WI38 (cell line): Measurements from ENCODE around the gene TRABD2B.

Experiments
- H3K4me3 ChIP-seq: 2 replicates; pipeline ENCODE4 v1.5.1; 2011; ENCODE audit warnings: low read depth, mild to moderate bottlenecking, control low read depth, low read length
- TF ChIP-seq, protein P1 (sequence below): IDR thresholded peaks from 2 replicates; pipeline ENCODE4 v1.5.1; 2012; ENCODE audit warnings: low read depth, mild to moderate bottlenecking, control low read depth, low read length

Gene TRABD2B

GRCh38 chr1:47805921-47806361 lies 191.2 kb downstream of the TRABD2B start:
- TF ChIP-seq, protein P1, sequence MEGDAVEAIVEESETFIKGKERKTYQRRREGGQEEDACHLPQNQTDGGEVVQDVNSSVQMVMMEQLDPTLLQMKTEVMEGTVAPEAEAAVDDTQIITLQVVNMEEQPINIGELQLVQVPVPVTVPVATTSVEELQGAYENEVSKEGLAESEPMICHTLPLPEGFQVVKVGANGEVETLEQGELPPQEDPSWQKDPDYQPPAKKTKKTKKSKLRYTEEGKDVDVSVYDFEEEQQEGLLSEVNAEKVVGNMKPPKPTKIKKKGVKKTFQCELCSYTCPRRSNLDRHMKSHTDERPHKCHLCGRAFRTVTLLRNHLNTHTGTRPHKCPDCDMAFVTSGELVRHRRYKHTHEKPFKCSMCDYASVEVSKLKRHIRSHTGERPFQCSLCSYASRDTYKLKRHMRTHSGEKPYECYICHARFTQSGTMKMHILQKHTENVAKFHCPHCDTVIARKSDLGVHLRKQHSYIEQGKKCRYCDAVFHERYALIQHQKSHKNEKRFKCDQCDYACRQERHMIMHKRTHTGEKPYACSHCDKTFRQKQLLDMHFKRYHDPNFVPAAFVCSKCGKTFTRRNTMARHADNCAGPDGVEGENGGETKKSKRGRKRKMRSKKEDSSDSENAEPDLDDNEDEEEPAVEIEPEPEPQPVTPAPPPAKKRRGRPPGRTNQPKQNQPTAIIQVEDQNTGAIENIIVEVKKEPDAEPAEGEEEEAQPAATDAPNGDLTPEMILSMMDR = no peak
- no peak overlapping the region for H3K4me3 ChIP-seq

GRCh38 chr1:47805018-47805417 lies 192.2 kb downstream of the TRABD2B start:
- TF ChIP-seq, protein P1 = no peak
- no peak overlapping the region for H3K4me3 ChIP-seq

- no peak overlapping the region for H3K4me3 ChIP-seq
- TF ChIP-seq, protein P1 = no peak
These were observed 193.2 kb downstream of the TRABD2B start for GRCh38 chr1:47803815-47804501.

- TF ChIP-seq, protein P1 = no peak
- no peak overlapping the region for H3K4me3 ChIP-seq
These were observed 199.6 kb downstream of the TRABD2B start for GRCh38 chr1:47797575-47797974.

GRCh38 chr1:47796626-47797025 lies 200.6 kb downstream of the TRABD2B start:
- no peak overlapping the region for H3K4me3 ChIP-seq
- TF ChIP-seq, protein P1 = no peak

- TF ChIP-seq, protein P1 = no peak
- no peak overlapping the region for H3K4me3 ChIP-seq
These were observed 202.1 kb downstream of the TRABD2B start for GRCh38 chr1:47795102-47795501.

- TF ChIP-seq, protein P1 = no peak
- H3K4me3 ChIP-seq = no peak overlapping the region
These were observed 202.7 kb downstream of the TRABD2B start for GRCh38 chr1:47794530-47794929.
